H9 (cell line): Measurements from ENCODE around the gene DCAF5. TPM values are rescaled to one million over a fixed set of nuclear protein-coding genes. Genes with fewer than 3 reads are reported as not detected.

ENCODE experiments used
- DNase-seq: peaks from one replicate; pipeline ENCODE4 v3.0.0-alpha.2; 2017
- H2AFZ ChIP-seq: one replicate; pipeline ENCODE4 v1.6.1; 2013; ENCODE audit warnings: mild to moderate bottlenecking, low read length, control low read depth, moderate library complexity
- H2AK5ac ChIP-seq: 2 replicates; pipeline ENCODE4 v1.6.1; 2013; ENCODE audit warnings: low read length, control low read depth, mixed read lengths; ENCODE audit not compliant: insufficient read length
- H2BK120ac ChIP-seq: one replicate; pipeline ENCODE4 v1.6.1; 2013; ENCODE audit warnings: low read depth, mild to moderate bottlenecking, low read length, control low read depth, inconsistent platforms; ENCODE audit not compliant: poor library complexity, severe bottlenecking
- H2BK12ac ChIP-seq: 2 replicates; pipeline ENCODE4 v1.6.1; 2013; ENCODE audit warnings: low read length, control low read depth, mixed read lengths, low read depth; ENCODE audit not compliant: insufficient read length
- H2BK15ac ChIP-seq: 2 replicates; pipeline ENCODE4 v1.6.1; 2013; ENCODE audit warnings: low read depth, low read length, control low read depth
- H2BK20ac ChIP-seq: one replicate; pipeline ENCODE4 v1.6.1; 2013; ENCODE audit warnings: low read depth, mild to moderate bottlenecking, low read length, control low read depth, inconsistent platforms; ENCODE audit not compliant: poor library complexity, severe bottlenecking
- H2BK5ac ChIP-seq: 2 replicates; pipeline ENCODE4 v1.6.1; 2013; ENCODE audit warnings: low read length, control low read depth, mixed read lengths; ENCODE audit not compliant: insufficient read length
- H3K14ac ChIP-seq: 2 replicates; pipeline ENCODE4 v1.6.1; 2013; ENCODE audit warnings: low read length, control low read depth; ENCODE audit not compliant: insufficient read depth
- H3K18ac ChIP-seq: 2 replicates; pipeline ENCODE4 v1.6.1; 2013; ENCODE audit warnings: low read depth, mild to moderate bottlenecking, mixed read lengths, low read length, control low read depth; ENCODE audit not compliant: insufficient read length
- H3K23ac ChIP-seq: 2 replicates; pipeline ENCODE4 v1.6.1; 2013; ENCODE audit warnings: low read length, control low read depth, mixed read lengths, low read depth; ENCODE audit not compliant: insufficient read length
- H3K23me2 ChIP-seq: 2 replicates; pipeline ENCODE4 v1.6.1; 2013; ENCODE audit warnings: low read depth, mild to moderate bottlenecking, mixed read lengths, low read length, control low read depth; ENCODE audit not compliant: insufficient read length, poor library complexity, severe bottlenecking
- H3K27ac ChIP-seq: 2 replicates; pipeline ENCODE4 v1.5.1; 2013; ENCODE audit warnings: low read length, control low read depth, mixed read lengths, low read depth; ENCODE audit not compliant: insufficient read length
- H3K27me3 ChIP-seq: 2 replicates; pipeline ENCODE4 v1.6.1; 2013; ENCODE audit warnings: low read length, control low read depth, inconsistent platforms; ENCODE audit not compliant: insufficient read depth
- H3K4ac ChIP-seq: 2 replicates; pipeline ENCODE4 v1.6.1; 2013; ENCODE audit warnings: low read depth, mild to moderate bottlenecking, control low read depth, inconsistent platforms, low read length, moderate library complexity
- H3K4me1 ChIP-seq: 2 replicates; pipeline ENCODE4 v1.6.1; 2013; ENCODE audit warnings: low read length, control low read depth, inconsistent platforms; ENCODE audit not compliant: insufficient read depth
- H3K4me2 ChIP-seq: 2 replicates; pipeline ENCODE4 v1.6.1; 2013; ENCODE audit warnings: low read length, control low read depth, mixed read lengths; ENCODE audit not compliant: insufficient read length, insufficient read depth
- H3K56ac ChIP-seq: 2 replicates; pipeline ENCODE4 v1.6.1; 2013; ENCODE audit warnings: low read depth, mild to moderate bottlenecking, mixed read lengths, low read length, control low read depth; ENCODE audit not compliant: insufficient read length
- H3K79me1 ChIP-seq: 2 replicates; pipeline ENCODE4 v1.6.1; 2013; ENCODE audit warnings: low read depth, mild to moderate bottlenecking, moderate library complexity, low read length, control low read depth, inconsistent platforms; ENCODE audit not compliant: insufficient read depth, poor library complexity, severe bottlenecking
- H3K79me2 ChIP-seq: 2 replicates; pipeline ENCODE4 v1.6.1; 2013; ENCODE audit warnings: low read length, control low read depth, inconsistent platforms; ENCODE audit not compliant: insufficient read depth
- H3K9ac ChIP-seq: 2 replicates; pipeline ENCODE4 v1.6.1; 2013; ENCODE audit warnings: low read length, control low read depth, mixed read lengths; ENCODE audit not compliant: insufficient read length; ENCODE audit errors: extremely low read depth
- H3K9me3 ChIP-seq: one replicate; pipeline ENCODE4 v1.6.1; 2013; ENCODE audit warnings: low read depth, low read length, inconsistent platforms; ENCODE audit not compliant: control insufficient read depth
- H3T11ph ChIP-seq: one replicate; pipeline ENCODE4 v1.6.1; 2013; ENCODE audit warnings: mild to moderate bottlenecking, low read length, control low read depth, inconsistent platforms
- H4K20me1 ChIP-seq: one replicate; pipeline ENCODE4 v1.6.1; 2013; ENCODE audit not compliant: control insufficient read depth, insufficient read length, insufficient read depth
- H4K5ac ChIP-seq: 2 replicates; pipeline ENCODE4 v1.6.1; 2013; ENCODE audit warnings: low read depth, mild to moderate bottlenecking, mixed read lengths, low read length, control low read depth; ENCODE audit not compliant: insufficient read length
- H4K8ac ChIP-seq: replicated peaks from 2 replicates; pipeline ENCODE4 v1.6.1; 2013; ENCODE audit warnings: low read length, control low read depth, mixed read lengths, low read depth; ENCODE audit not compliant: insufficient read length
- H4K91ac ChIP-seq: 2 replicates; pipeline ENCODE4 v1.6.1; 2013; ENCODE audit warnings: low read depth, mild to moderate bottlenecking, moderate library complexity, mixed read lengths, low read length, control low read depth; ENCODE audit not compliant: insufficient read length
- H3K27ac Mint-ChIP-seq, 3 experiments: 2 replicates in 2 of 3; 3 replicates in 1 of 3; pipeline ENCODE4 v1.8.0; 2020 to 2021; ENCODE audit warnings: mixed read lengths in 3 of 3, mild to moderate bottlenecking in 1 of 3, moderate library complexity in 1 of 3
- H3K27me3 Mint-ChIP-seq: 2 replicates; pipeline ENCODE4 v1.8.0; 2021; ENCODE audit warnings: low read depth, mild to moderate bottlenecking, moderate library complexity, mixed read lengths
- H3K36me3 Mint-ChIP-seq, 3 experiments: 2 replicates in 2 of 3; 3 replicates in 1 of 3; pipeline ENCODE4 v1.8.0; 2020 to 2021; ENCODE audit warnings: low read depth in 3 of 3, mixed read lengths in 3 of 3; ENCODE audit not compliant: insufficient read depth in 1 of 3
- H3K4me1 Mint-ChIP-seq, 2 experiments: 2 replicates each; pipeline ENCODE4 v1.8.0; 2020; ENCODE audit warnings: mixed read lengths in 2 of 2
- H3K4me3 Mint-ChIP-seq, 2 experiments: 2 replicates in 1 of 2; 3 replicates in 1 of 2; pipeline ENCODE4 v1.8.0; 2020 to 2021; ENCODE audit warnings: mild to moderate bottlenecking in 2 of 2, mixed read lengths in 2 of 2, moderate library complexity in 1 of 2
- H3K9me3 Mint-ChIP-seq, 2 experiments: 2 replicates in 1 of 2; 3 replicates in 1 of 2; pipeline ENCODE4 v1.8.0; 2020; ENCODE audit warnings: mild to moderate bottlenecking in 2 of 2, mixed read lengths in 2 of 2, moderate library complexity in 1 of 2
- WGBS: extraction: QIAGEN DNeasy Blood & Tissue Kit; methylation state at CpG from one replicate; pipeline ENCODE4 v1.1.7; 2013; ENCODE audit warnings: missing lambda C conversion rate, low lambda C conversion rate, mixed read lengths; ENCODE audit not compliant: insufficient read length; ENCODE audit errors: extremely low coverage; 5-methylcytosine and 5-hydroxymethylcytosine counted together
- total RNA-seq: library from RNA; stranded (reverse); gene quantifications from 2 replicates; pipeline ENCODE4 v1.2.1, GENCODE V29; 2021
- TF ChIP-seq, protein P1 (sequence below): fragments of 200-600 bp; sonication (generic); conservative IDR thresholded peaks from 3 replicates; pipeline ENCODE4 v1.8.0; 2021; ENCODE audit warnings: antibody characterized with exemption, mild to moderate bottlenecking

DCAF5 gene
- total RNA-seq, 1 experiment from 2014 or later: 31.4 TPM

DNA sequence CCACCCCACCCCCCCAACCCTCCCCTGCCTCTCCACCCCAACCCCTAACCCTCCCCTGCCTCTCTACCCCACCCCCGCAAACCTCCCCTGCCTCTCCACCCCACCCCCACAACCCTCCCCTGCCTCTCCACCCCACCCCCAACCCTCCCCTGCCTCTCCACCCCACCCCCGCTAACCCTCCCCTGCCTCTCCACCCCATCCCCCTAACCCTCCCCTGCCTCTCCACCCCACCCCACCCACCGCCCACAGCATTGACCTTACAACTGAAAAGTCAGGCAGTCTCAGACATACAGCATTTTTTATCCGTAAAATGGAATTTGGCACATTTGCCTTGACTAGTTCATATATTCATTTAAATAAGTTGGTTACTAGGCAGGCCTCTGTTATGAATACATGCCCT, 135.2 kb downstream of the DCAF5 start:
- H3K56ac ChIP-seq: no peak overlapping the region
- no peak overlapping the region for H2AK5ac ChIP-seq
- no peak overlapping the region for H3K4me2 ChIP-seq
- H3K4me1 ChIP-seq: peaks cover 8% of the 10 kb centered on the region; the same call in 1 of the 2 replicates
- H2BK5ac ChIP-seq: no peak overlapping the region
- H3K18ac ChIP-seq: no peak overlapping the region
- no peaks in the 10 kb centered on the region for H3K23me2 ChIP-seq
- no peak overlapping the region for H4K91ac ChIP-seq
- Mint-ChIP-seq H3K27me3 (no peaks in the 10 kb centered on the region), H3K27ac (no peak overlapping the region), H3K4me1 (peaks cover 25 to 31% of the 10 kb centered on the region in 2 experiments), H3K36me3 (no peaks in the 10 kb centered on the region), H3K4me3 (no peak overlapping the region), H3K9me3 (no peaks in the 10 kb centered on the region)
- no peak overlapping the region for H3K4ac ChIP-seq
- no peak overlapping the region for H2BK12ac ChIP-seq
- H3K23ac ChIP-seq: no peak overlapping the region
- H3K79me1 ChIP-seq: no peaks in the 10 kb centered on the region
- no peak overlapping the region for H3K27ac ChIP-seq
- TF ChIP-seq, protein P1, sequence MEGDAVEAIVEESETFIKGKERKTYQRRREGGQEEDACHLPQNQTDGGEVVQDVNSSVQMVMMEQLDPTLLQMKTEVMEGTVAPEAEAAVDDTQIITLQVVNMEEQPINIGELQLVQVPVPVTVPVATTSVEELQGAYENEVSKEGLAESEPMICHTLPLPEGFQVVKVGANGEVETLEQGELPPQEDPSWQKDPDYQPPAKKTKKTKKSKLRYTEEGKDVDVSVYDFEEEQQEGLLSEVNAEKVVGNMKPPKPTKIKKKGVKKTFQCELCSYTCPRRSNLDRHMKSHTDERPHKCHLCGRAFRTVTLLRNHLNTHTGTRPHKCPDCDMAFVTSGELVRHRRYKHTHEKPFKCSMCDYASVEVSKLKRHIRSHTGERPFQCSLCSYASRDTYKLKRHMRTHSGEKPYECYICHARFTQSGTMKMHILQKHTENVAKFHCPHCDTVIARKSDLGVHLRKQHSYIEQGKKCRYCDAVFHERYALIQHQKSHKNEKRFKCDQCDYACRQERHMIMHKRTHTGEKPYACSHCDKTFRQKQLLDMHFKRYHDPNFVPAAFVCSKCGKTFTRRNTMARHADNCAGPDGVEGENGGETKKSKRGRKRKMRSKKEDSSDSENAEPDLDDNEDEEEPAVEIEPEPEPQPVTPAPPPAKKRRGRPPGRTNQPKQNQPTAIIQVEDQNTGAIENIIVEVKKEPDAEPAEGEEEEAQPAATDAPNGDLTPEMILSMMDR: no peak
- H2BK20ac ChIP-seq: no peak overlapping the region
- no CpG with 5 or more reads among the region's 4 CpGs for WGBS
- H3K79me2 ChIP-seq: no peaks in the 10 kb centered on the region
- no peaks in the 10 kb centered on the region for H3K27me3 ChIP-seq
- H2BK120ac ChIP-seq: no peak overlapping the region
- no peaks in the 10 kb centered on the region for H4K20me1 ChIP-seq
- no peak overlapping the region for H3K9ac ChIP-seq
- H3K14ac ChIP-seq: no peak overlapping the region
- DNase-seq: no peak
- H2AFZ ChIP-seq: no peak overlapping the region
- H2BK15ac ChIP-seq: no peak overlapping the region
- H3K9me3 ChIP-seq: no peaks in the 10 kb centered on the region
- no peak overlapping the region for H4K8ac ChIP-seq
- no peak overlapping the region for H3T11ph ChIP-seq
- H4K5ac ChIP-seq: no peak overlapping the region
